NCI-H526 (cell line): ENCODE measurements around the gene XRCC4.
"Not testable (repeated sequence)": the region's sequence is repeated elsewhere in the genome, so short reads cannot be mapped to it uniquely, and the experiment has no call there.

Experiments
- DNase-seq, 2 experiments: peaks; one replicate each; lab custom pipeline; 2025; lab: John Stamatoyannopoulos, UW

XRCC4 gene

DNA sequence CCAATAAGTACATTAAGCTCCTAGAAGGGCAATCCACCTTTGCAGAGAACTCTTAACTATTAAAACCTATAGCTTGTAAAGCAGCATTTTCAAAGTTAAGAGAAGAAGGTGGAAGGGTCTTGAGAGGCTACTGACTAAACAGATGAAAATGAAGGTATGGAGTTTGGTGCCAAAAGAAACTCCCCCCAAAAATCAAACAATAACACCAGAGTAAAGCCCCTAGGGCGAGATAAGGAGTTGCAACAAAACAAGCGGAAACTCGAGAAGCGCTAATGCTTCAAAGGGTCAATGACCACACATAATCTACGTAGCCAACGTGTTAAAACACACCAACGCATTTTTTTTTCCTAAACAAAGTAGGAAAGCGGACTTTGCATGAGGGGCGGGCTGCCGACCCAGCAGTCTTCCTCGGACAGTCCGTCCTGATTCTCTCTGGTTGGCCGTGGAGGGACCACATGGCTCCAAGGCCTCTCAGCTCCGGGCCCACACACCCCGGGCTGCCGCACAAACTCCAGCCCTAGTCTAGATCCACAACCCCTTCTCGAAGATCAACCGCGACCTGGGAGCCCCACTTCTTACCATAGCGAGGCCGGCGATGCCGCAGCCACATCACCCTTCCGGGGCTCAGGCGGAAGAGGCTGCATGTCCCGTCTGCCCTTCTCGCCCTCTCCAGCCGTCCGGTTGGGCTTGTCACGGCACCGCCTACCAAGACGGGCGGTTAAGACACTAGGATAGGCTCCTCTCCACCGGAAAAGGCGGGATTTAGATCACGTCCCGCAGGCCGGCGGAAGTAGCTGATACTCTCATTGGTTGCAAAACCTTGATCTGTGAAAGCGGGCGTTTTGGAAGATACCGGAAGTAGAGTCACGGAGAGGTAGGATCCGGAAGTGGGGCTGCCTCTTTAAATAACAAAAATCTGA, at the start of gene XRCC4, which contains the start of gene TMEM167A:
Gene XRCC4 (plus strand): TSS at position 806 of the 920 bp plus-strand sequence. CDS start 27,373 bp downstream, outside the sequence.
Gene TMEM167A (minus strand): TSS at position 653 of the 920 bp plus-strand sequence. CDS start 71 bp downstream, at position 582.
- DNase-seq, result peak; percentile 94 to 96

DNA sequence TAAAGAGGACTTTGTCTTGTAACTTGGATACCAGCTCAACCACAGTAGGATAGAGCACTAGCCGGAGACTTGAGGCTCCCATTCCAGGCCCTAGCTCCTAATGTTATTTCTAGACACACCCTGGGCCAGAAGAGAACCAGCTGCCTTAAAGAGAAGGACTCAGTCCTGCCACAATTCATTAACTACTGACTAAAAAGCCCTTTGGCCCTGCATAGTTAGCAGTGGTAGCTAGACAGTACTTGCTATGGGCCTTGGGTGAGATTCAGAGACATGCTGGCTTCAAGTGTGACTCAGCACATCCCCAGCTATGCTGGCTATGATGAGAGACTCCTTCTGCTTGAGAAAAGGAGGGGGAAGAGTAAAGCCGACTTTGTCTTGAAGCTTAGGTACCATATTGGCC, 47.4 kb upstream of the XRCC4 start:
- DNase-seq, result no peak

- DNase-seq, result no peak
Observed at GRCh38 chr5:83031381-83031780, 46.0 kb upstream of the XRCC4 start.

GRCh38 chr5:83034036-83034435, 43.3 kb upstream of the XRCC4 start:
- no peak for DNase-seq

GRCh38 chr5:83034528-83035207, 42.7 kb upstream of the XRCC4 start:
- DNase-seq, result no peak

- DNase-seq, result no peak
Observed at GRCh38 chr5:83035373-83036100, 41.8 kb upstream of the XRCC4 start.

DNA sequence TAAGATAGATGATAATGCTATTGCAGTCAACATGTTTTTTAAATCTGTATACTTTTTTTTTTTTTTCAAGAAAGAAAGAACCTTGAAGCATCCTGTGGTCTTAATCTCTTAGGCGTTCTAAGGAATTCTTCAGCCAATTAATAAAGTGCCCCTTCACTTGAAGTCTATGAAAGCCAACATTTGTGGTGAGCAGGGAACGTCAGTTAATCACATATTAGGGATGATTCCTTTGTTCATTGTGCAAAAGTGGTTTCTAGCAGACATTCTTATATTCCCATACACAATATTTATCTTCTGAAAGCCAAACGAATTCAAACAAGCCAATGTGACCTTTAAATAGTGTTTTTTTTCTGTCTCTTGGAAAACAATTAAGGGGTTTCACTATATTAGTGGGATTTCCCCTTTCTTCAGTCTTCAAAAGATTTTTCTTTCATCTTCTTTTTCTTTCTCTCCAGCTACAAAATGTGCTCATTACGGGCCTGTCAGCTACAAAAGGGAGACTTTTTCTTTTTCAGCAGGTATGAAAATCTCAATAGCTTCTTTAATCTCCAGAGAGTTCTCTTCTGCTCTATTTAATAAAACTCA, 40.3 kb upstream of the XRCC4 start:
- DNase-seq, result no peak

- DNase-seq, result no peak
Observed at GRCh38 chr5:83038924-83039323, 38.4 kb upstream of the XRCC4 start.

GRCh38 chr5:83042507-83042906, 34.8 kb upstream of the XRCC4 start:
- DNase-seq, result no peak

GRCh38 chr5:83044926-83045325, 32.4 kb upstream of the XRCC4 start:
- DNase-seq, result no peak

DNA sequence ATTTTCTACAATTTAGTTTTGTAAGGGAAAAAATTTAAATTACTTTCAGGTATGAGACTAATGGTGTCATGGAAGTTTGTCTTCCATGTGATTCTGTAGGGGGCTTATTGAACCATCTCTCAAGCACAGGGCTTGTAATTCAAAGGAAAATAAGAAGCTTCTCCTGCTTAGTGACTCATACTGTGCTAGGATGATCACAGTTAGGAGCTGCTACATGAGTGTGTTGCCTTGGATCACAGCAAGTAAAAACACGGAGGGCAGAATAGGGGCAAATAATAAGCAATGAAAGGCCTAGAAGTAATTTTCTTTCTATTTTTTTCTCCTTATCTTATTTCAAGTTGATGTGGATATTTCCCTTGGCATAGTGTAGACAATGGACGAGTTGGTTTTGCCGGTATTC, 29.1 kb upstream of the XRCC4 start:
- DNase-seq, result no peak

- DNase-seq, result no peak
Observed at GRCh38 chr5:83048811-83049210, 28.5 kb upstream of the XRCC4 start.

GRCh38 chr5:83049370-83049885, 27.9 kb upstream of the XRCC4 start:
- no peak for DNase-seq

GRCh38 chr5:83050723-83051340, 26.5 kb upstream of the XRCC4 start:
- no peak for DNase-seq

DNA sequence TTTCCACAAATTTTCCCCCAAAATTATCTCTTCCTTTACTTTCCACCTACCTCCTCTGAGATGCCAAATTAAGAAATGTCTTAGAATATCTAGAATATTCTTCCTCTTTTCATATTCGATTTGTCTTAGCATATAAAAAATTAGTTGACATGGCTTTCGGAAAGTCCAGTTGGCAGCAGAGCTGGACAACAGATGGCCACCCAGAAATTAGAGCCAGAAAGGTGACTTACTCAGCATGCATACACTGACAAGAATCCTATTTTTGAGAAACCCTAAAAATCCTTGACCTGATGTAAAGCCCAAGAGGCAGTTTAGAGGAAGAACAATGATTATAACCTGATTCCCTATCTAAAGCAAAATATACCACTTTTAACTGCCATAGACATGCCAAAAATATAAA, 22.2 kb upstream of the XRCC4 start:
- no peak for DNase-seq

- no peak for DNase-seq
Observed at GRCh38 chr5:83058726-83059125, 18.6 kb upstream of the XRCC4 start.

DNA sequence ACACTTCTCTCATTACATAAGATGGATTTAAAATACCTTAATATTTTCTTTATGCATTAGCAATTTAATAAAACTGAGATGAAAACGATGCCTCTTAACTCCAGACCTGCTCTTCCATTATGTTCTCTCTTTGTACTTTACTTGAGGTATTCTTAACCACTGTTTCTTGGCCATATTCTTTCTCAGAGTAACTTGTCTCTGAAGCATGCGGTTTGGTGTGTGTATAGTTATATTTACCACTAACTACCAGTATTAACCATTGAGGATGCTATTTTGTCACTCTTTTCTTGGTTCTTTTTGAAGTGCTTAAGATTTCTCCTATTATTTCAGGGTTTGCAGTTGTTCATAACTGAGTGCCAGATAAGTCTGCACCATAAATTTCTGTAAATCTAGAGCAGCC, 18.0 kb upstream of the XRCC4 start:
- no peak for DNase-seq

DNA sequence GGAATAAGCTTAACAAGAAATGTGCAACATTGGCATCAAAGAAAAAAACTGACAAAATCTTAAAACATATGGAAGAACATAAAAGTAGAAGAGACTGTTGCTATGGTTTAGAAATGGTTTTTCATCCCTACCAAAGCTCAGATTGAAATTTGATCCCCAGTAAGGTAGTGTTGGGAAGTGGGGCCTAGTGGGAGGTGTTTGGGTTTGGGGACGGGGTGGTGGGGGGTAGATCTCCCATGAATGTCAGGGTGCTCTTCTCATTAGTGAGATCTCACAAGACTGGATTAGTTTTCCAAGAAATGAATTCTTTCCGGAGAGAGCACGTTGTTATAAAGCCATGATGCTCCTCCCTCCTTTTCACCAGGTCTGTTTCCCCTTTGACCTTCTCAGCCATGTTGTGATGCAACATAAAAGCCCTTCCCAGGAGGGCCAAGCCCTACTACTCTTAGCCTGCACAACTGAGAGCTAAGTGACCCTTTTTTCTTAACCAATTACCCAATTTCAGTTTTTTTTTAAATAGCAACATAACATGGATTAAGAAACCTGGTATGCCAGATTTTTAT, 10.7 kb upstream of the XRCC4 start:
- no peak for DNase-seq

- not testable (repeated sequence) for DNase-seq
Observed at GRCh38 chr5:83067377-83067776, 10.0 kb upstream of the XRCC4 start.

DNA sequence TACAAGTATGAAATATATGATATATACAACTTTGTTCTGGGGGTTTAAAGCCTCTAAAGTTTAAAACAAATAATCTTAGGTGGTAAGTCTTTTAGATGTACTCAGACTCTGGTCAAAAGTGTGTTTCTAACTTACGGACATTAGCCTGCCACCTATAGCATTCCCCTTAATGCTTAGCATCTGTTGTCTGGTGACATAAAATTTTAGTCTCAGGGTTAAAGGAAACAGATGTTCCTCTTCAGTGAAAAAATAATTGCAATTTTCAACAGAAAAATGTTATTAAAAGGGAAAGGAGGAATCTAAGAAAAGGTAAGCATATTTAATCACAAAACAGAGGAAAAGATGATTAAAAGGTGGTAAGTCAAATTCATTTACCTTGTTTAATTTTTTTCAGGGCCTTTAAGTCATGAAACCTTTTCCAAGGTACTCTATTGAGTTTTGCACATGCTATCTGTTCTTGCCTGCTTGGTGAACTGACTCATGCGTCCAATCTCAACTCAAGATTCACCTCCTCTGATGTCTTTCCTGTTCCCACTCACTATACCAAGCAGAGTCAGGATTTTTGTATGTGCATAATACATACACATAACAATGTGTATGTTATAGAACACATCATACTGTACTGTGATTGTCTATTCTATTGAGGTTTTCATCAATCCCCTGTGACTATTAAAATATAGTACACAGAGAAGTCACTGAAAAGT, 8.1 kb upstream of the XRCC4 start:
- no peak for DNase-seq
